ENCODE data around the gene TRIM23.
"Not testable (repeated sequence)": the region's sequence is repeated elsewhere in the genome, so short reads cannot be mapped to it uniquely, and the experiment has no call there.

TRIM23 gene

DNA sequence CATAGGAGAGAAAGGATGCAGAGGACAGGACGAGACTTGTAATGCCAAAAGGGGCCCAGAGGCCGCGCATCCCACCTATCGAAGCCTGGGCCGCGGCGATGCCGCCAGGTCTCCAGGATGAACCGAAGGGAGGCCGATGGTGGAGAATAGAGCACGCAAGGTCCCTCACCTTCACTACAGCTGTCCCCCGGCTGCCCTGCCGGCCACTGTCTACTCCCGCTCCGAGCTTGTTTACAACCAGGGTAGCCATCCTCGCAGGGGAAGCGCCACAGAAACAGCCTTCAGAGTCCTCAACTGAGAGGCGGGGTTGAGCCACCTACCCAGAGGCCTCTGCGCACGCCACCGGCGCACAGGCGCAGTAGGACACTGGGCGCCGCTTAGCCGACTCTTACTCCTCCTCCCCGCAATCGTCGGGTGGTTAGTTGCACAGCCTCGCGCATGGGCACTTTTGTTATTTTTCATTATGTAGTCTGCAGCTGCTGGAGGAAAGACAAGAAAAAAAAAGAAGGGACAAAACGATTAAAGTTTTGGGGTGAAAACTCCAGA, at the start of gene TRIM23:
Gene TRIM23 (minus strand): TSS at position 309 of the 546 bp plus-strand sequence. CDS start 59 bp downstream, at position 250.
- DNase-seq, result peak; percentile 86 to 90

DNA sequence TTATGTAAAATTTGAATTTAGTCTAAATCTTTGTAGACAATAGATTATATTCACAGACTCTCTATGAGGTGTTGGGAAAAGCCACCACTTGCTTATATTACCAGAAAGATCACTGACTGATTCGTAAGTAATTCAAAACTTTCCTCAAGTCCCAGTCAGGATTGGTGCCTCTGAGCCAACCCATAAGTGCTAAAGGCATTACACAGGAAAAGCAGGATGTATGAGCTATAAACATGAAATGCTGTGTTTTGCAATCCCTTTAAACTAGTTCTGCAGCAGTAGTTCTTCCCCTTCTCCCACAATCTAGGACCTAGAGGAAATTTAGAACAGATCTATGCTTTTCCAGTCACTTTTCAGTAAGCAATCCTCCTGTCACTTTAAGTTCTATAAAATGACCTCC, 48.7 kb upstream of the TRIM23 start:
- DNase-seq, result no peak

DNA sequence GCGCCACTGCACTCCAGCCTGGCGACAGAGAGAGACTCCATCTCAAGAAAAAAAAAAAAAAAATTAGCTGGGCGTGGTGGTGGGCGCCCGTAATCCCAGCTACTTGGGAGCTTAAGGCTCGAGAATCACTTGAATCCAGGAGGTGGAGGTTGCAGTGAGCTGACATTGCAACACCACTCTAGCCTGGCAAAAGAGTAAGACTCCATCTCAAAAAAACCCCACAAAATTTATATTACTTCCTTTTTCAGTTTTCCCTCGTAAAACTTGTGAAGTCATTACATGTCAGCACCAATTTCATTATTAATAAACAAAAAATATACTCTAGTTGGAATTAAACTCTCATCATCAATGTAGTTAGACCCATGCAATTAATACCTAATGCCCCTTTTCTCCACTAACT, 44.6 kb upstream of the TRIM23 start:
- no peak for DNase-seq

DNA sequence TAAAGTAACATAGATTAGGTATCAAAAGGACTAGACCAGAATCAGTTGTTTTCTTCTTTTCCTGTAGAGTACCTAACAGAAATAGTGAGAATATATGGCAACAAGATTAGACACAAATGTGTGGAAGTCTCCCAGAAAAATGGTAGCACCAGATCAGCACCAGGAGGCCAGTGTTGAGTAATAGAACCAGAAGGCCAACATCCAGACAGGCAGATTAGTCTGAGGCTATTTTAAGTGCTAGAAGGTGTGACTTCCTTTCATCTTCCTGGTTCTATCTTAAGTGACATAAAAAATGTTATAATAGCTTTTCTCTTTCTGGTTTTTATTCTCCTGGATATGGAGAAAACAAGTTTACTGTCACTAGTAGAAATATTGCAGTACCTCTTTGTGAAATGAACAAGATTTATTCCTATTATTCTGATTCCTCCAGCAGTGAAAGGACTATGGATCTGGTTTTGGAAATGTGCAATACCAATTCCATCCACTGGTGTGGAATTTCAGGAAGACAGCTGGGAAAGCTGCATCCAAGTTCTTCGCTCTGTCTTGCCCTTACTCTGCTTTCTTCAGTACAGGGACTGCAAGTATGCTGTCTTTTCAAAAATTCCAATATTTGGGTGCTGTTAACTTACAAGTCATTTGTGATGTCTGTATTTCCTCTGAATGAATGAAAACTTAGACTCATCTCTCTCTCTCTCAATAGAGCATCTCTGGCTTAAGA, 39.8 kb upstream of the TRIM23 start:
- DNase-seq, result no peak

DNA sequence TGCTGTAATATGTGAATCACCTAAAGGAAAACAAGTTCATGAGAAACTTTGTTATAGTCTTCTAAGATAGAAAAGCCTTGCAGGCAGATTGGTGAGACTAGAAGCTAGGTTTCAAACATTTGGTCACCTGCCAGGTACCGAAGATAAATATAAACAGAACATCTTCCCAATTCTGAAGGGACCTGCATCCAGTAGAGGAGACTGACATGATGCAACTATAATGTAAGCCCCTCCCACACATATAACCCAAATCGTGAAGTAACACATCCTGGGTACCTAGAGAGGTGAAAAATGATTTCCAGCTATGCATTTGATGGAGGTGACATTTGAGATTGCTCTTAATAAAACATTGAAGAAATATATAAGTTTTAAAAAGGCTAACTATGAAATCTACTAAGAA, 30.6 kb upstream of the TRIM23 start:
- DNase-seq, result no peak

DNA sequence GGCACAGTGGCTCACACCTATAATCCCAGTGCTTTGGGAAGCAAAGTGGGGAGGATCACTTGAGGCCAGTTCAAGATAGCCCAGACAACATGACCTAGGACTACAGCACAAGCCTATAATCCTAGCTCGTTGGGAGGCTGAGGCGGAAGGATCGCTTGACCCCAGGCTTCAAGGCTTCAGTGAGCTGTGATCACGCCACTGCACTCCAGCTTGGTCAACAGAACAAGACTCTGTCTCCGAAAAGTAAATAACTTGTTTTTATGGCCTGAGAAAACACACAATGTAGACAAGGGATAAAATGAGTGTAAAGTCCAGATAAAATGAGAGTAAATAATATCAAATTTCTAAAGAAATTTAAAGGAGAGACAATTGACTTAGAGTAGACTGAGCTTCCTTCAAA, 27.0 kb upstream of the TRIM23 start:
- no peak for DNase-seq

DNA sequence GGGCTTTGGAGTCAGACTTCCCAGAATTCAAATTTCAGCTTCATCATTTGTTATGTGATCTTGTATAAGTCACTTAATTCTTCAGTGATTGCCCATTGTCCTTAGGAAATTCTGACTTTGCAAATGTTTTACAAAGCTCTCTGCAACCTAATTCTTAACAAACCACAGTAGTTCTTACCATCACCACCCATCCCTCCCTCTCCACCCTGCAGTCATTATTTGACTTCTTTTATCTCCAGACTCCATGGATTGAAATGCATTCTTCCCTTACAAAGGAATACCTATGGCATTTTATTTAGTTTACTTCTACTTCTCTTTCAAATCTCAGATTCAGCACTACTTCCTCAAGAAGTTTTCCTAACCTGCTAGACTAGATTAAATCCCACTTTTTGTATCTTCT, 23.8 kb upstream of the TRIM23 start:
- no peak for DNase-seq

DNA sequence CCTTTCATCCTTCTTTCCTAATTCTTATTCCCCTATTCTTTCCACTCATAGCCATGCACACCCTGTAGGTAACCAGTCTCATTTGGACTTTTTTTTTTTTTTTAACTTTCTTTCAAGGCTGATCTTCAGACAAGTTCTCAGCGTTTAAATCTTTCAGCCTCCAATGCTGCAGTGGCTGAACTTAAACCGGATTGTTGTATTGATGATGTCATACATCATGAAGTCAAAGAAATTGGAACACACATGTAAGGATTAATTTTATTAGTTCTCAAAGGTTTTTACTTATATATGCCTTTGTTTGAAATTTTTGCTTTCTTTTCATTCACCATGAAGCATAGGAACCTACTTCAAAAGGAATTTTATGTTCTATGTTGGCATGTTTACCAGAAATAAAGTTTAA, 22.8 kb upstream of the TRIM23 start:
- no peak for DNase-seq

DNA sequence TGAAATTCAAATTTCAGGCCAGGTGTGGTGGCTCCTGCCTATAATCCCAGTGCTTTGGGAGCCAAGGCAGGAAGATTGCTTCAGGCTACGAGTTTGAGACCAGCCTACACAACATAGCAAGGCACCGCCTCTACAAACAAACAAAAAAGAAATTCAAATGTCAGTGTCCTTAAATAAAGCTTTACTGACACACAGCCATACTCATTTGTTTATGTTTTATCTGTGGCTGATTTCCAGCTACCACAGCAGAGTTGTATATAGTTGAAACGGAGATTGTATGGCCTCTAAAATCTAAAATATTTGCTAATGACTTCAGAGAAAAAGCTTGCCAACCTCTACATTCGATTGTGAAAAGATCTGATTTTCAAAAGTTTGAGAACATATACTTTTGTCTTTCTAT, 16.1 kb upstream of the TRIM23 start:
- DNase-seq, result no peak

DNA sequence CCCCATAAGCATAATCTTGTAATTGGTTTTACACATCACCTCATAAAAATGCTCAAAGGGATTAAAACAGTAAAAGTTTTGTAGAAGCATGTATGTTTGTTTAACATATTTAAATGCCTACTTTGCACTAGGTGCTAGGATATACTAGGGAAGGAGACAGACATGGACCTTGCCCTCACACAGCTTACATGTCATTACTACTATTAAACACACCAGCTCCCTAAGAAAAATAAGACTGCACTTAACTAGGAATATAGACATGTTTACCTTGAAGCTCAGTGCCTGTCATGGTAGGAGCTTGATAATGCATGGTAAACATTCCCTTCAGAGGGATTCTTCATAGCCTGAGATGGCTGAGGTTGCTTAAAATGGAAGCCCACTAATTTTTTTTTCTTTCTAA, 6.8 kb upstream of the TRIM23 start:
- DNase-seq, result no peak

DNA sequence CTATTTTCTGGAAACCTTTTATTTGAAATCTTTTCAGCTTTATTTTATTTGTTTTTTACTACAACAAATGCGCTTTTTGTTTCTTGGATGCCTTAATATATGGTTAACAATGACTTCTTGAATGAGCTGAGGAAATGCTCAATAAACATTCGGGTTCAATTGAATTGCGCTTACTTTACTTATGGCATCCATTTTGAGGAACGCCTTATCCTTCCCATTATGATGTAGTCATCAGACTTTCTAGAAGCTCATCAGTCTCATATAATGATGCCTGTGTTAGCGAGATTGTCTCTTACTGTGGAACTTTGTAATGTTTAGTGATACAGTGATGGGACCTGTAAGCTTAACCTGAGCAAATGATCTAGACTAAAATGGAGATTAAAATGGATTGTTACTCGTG, 1.6 kb upstream of the TRIM23 start:
- no peak for DNase-seq

DNA sequence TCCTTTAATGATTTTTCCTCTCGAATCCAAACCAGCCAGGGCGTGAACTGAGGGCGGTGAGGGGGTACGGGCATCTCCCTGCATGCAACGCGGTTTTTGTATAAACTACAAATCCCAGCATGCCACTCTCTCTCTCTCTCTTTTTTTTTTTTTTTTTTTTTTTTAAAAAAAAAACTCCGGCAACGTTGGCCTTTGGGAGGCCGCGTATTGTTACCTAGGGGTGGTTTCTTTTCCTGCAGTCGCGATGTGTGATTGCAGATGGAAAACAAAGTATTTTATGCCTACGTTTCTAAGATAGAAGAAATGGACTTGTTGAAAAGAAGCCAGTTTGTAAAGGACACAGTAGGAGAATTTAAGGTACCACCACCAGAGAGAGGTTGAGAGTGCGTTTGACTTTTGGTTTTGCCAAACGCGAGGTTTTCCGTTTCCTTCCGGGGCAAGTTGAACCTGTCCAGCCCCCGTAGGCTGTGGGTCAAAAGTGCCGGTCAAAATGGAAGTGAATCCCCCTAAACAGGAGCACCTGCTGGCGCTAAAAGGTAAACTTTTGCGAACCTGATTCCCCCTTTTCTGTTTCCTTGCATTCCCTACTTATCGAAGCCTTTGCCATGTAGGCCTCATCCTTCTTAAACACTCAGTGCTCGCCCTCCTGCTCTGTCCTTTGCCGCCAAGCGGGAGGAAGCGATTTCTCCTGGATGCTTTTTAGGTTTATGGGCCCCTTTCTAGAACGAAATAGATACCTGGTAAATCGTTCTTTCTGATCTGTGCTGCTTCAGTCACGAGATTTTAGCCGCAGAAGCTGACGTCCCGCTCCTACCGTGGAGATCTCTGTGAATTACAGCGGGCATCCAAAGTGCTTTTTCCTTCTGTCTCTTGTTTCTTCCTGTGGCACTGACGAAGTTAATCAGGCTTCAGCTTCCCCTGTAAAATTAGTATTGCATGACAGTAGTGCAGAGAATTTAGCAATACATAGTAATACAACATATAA, 730 bp upstream of the TRIM23 start, which contains the start of the genes SHLD3 and TRAPPC13:
Gene SHLD3 (plus strand): TSS at position 457 of the 985 bp plus-strand sequence. CDS start 4,561 bp downstream, outside the sequence.
Gene TRAPPC13 (plus strand): TSS at position 457 of the 985 bp plus-strand sequence. CDS start 34 bp downstream, at position 491.
- DNase-seq, result peak; percentile 75 to 79

DNA sequence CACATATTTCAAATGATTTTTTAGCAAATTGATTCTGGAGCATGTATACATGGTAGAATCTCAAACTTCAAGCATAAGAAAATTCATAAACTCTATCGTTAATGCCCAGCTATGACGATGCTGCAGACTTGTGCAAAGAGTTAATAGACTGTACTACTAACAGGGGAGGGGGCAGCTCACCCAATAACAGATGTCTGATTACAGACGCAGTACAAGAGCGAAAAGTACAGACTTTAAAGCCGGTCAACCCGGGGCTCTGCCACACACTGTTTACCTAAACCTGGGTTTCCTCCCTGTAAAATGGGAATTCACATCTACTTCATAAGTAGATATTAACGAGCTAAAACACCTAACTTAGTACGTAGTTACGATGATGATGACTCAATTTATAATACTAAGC, 651 bp downstream of the TRIM23 start:
- DNase-seq, result no peak

DNA sequence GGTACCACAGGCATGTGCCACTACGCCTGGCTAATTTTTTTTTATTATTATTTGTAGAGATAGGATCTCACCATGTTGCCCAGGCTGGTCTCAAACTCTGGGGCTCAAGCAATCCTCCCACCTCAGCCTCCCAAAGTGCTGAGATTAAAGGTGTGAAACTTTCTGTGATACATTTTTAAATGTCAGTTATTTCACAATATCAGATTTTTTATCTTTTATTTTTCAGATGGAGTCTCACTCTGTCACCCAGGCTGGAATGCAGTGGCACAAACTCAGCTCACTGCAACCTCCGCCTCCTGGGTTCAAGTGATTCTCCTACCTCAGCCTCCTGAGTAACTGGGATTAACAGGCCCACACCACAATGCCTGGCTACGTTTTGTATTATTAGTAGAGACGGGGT, 2.2 kb downstream of the TRIM23 start:
- DNase-seq, result not testable (repeated sequence)

DNA sequence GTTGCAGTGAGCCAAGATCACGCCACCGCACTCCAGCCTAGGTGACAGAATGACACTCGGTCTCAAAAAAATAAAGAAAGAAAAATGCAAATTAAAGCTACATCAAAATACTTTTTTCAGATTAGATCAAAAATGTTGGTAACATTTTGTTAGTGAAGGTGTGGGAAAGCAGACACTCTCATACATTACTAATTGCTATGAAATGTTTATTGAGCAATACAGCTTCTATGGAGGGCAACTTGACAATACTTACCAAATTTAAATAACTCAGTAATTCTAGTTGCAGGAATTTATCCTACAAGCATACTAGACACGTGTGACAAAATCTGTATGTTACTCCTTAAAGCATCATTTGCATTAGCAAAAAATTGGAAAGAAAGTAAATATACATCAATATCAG, 4.1 kb downstream of the TRIM23 start:
- DNase-seq, result no peak

DNA sequence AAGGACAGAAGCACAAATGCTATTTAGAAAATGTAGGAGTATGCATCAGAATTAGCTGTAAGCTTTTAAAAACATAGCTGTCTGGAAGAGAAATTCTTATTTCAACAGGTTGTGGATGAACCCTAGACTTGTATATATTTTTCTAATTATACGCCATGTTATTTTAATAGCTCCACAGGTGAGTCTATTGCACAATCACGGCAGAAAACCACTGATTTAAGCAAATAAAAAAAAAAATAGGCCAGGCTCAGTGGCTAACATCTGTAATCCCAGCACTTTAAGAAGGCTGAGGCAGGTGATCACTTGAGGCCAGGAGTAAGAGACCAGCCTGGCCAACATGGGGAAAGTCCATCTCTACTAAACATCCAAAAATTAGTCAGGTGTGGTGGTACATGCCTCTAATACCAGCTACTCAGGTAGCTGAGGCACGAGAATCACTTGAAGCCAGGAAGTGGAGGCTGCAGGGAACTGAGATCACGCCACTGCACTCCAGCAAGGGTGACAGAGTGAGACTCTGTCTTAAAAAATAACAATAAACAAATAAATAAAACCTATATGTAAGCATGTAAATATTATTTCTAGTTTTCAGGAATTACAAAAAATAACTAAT, 11.7 kb downstream of the TRIM23 start:
- DNase-seq, result no peak

DNA sequence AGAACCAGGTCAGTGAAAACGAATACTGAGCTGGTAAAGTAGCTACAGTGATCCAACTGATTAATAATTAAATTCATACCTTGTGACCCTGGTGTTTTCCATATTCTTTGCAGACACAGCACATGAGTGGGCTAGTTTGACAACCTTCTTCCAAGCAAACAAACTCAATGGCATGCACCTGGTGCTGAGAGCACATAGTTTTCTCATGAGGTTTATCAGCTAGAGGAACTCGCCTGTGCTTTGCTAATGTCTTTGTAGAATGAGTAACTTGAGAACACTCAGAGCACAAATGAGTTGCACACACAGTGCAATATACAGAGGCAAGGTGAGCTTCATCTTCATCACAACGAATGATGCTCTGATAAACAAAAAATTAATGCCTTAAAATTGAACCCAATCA, 12.6 kb downstream of the TRIM23 start:
- no peak for DNase-seq

DNA sequence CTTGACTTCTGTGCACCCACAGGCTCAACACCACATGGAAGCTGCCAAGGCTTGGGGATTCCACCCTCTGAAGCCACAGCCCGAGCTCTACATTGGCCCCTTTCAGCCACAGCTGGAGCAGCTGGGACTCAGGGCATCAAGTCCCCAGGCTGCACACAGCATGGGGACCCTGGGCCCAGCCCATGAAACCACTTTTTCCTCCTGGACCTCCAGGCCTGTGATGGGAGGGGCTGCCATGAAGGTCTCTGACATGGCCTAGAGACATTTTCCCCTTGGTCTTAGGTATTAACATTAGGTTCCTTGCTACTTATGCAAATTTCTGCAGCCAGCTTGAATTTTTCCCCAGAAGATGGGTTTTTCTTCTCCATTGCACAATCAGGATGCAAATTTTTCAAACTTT, 22.4 kb downstream of the TRIM23 start:
- not testable (repeated sequence) for DNase-seq

DNA sequence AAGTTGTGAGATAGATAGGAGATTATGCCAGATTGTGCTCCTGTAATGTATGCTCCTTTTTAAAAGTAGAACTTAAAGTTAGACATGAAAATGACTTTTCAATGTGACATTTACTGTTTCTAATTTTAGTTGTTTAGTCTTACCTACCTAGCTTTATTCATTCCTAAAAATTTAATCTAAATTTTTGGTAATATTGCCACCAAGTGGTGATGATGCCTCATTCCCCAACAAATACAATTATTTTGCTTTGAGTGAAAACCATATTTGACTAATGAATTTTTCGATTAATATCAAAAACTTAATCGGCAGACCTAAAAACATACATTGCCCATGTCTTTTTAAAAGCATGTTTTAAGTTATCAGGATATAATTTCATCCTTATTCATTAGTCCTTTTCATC, 35.4 kb downstream of the TRIM23 start:
- no peak for DNase-seq

DNA sequence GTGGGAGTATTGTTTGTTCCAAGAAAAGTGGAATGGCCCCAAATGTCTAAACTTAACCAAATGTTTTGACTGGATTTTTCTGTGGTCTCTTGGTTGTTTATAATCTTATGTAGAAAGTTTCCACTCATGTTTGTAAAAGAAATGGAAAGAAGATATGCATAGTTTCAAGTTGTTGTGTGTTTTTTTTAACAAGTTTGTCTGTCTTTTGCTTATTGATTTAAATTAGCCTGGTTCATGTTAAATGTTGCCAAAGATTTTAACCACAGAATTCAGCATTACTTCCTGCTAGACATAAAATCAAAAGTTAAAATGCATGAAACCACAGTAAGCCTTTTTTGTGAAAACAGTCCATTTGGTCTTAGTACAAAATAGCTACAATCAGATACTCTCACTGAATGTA, 47.0 kb downstream of the TRIM23 start:
- DNase-seq, result no peak

DNA sequence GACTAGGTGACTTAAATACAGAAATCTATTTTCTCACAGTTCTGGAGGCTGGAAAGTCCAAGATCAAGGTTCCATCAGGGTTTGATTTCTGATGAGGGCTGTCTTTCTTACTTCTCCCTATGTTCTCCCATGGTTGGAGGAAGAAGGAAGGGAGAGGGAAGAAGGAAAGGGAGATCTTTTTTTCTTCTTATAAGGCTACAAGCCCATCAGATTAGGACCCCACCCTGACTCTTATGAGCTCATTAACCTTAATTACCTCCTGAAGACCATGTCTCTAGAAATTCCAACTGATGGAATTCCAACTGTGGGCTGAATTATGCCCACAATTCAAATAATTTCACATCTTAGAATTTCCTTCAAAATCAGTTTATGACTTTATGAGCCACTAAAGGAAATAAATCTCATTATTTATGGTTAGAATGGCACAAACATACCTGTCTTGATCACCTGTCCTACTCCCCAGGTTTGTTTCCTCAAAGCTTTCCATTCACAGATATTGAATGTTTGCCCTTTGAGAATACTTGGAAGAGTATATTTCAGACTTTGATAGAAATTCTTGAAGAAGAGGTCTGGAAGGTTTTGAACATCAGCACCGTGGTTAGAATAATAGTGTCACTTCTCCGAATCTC, 53.4 kb downstream of the TRIM23 start:
- no peak for DNase-seq

DNA sequence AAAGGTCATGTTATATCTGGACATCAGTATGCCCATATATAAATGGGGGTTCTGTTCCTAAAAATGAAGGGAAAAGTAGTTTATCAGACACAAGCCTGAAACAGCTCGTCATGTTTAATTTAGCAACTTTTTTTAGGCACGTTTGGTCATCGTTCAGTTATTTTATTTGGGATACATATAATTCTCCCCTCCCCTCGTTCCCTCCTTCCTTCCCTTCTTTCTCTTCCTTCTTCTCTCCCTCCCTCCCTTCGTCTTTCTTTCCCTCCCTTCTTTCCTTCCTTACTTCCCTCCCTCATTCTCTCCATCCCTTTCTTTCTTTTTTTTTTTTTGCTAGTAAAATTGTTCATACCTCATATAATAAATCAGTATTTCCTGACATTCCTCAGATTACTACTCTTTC, 57.6 kb downstream of the TRIM23 start:
- no peak for DNase-seq

DNA sequence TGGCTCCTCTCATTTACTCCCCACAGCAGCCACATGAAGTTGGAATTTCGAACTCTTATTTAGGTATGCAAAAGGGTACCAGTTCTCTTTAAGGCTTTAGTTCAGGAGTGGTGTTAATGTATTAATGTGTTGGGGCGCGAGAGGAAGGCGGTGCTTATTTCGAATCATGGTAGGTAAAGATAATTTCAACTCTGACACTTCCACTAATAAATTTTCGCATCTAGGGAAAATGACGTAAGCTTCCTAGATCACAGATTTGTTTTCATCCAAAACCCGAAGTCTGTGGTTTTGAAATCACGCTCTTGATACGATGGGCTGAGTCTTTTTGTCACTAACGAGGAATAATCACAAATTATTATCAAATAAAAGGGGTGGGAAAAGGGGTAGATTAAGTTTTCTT, 60.4 kb downstream of the TRIM23 start:
- no peak for DNase-seq
